ENCODE data around the gene DIO1.
"Not testable (repeated sequence)": the region's sequence is repeated elsewhere in the genome, so short reads cannot be mapped to it uniquely, and the experiment has no call there.

The DIO1 gene

GRCh38 chr1:53893999-53894636 lies at the start of gene DIO1:
Gene DIO1, plus strand, starts transcription at chr1:53894187. Its CDS starts 24 bp downstream, at chr1:53894211.
- no peak for DNase-seq

GRCh38 chr1:53847980-53848379 lies 46.0 kb upstream of the DIO1 start:
- no peak for DNase-seq

GRCh38 chr1:53850082-53850673 lies 43.8 kb upstream of the DIO1 start:
- DNase-seq, result no peak

- no peak for DNase-seq
These were observed 42.3 kb upstream of the DIO1 start for GRCh38 chr1:53851571-53852285.

- DNase-seq, result peak; percentile 63
These were observed 33.0 kb upstream of the DIO1 start for GRCh38 chr1:53860967-53861411.

GRCh38 chr1:53862507-53862906 lies 31.5 kb upstream of the DIO1 start:
- DNase-seq, result no peak

GRCh38 chr1:53868565-53868964 lies 25.4 kb upstream of the DIO1 start:
- DNase-seq, result no peak

- no peak for DNase-seq
These were observed 24.4 kb upstream of the DIO1 start for GRCh38 chr1:53869454-53870117.

GRCh38 chr1:53871221-53871620 lies 22.8 kb upstream of the DIO1 start:
- DNase-seq, result no peak

GRCh38 chr1:53871773-53872484 lies 22.1 kb upstream of the DIO1 start:
- DNase-seq, result no peak

- DNase-seq, result not testable (repeated sequence)
These were observed 18.8 kb upstream of the DIO1 start for GRCh38 chr1:53875150-53875549.

GRCh38 chr1:53878492-53879105 lies 15.4 kb upstream of the DIO1 start:
- DNase-seq, result no peak

GRCh38 chr1:53881853-53882252 lies 12.1 kb upstream of the DIO1 start:
- not testable (repeated sequence) for DNase-seq

- DNase-seq, result not testable (repeated sequence)
These were observed 10.4 kb upstream of the DIO1 start for GRCh38 chr1:53883600-53883999.

- DNase-seq, result no peak
These were observed 5.3 kb upstream of the DIO1 start for GRCh38 chr1:53888681-53889080.

GRCh38 chr1:53889304-53890298 lies 4.4 kb upstream of the DIO1 start, which contains the start of gene YIPF1:
Gene YIPF1, minus strand, starts transcription at chr1:53889797. Its CDS starts 860 bp downstream, at chr1:53888937.
- DNase-seq, result peak; percentile 92

GRCh38 chr1:53890522-53890941 lies 3.5 kb upstream of the DIO1 start:
- DNase-seq, result no peak

GRCh38 chr1:53891018-53891417 lies 3.0 kb upstream of the DIO1 start:
- DNase-seq, result no peak

- DNase-seq, result no peak
These were observed 2.3 kb upstream of the DIO1 start for GRCh38 chr1:53891678-53892077.

GRCh38 chr1:53892911-53893310 lies 1.1 kb upstream of the DIO1 start:
- no peak for DNase-seq

- no peak for DNase-seq
These were observed 657 bp downstream of the DIO1 start for GRCh38 chr1:53894644-53895043.

Data from CD4-positive, alpha-beta T cell treated with Interleukin-6 for 4 hours (primary cell).